Left colon (tissue), 2 donors: ENCODE measurements around the gene GNB3. TPM values are rescaled to one million over a fixed set of nuclear protein-coding genes. Genes with fewer than 3 reads are reported as not detected.
"Not testable (repeated sequence)": the region's sequence is repeated elsewhere in the genome, so short reads cannot be mapped to it uniquely, and the experiment has no call there.

ENCODE experiments used
- ATAC-seq: fragments of 200-7000 bp; cut with Tn5 transposase; one replicate; pipeline ENCODE4 v1.9.1; 2020; ENCODE audit warnings: mild to moderate bottlenecking, moderate library complexity
- DNase-seq, 2 donors: peaks; one replicate each; pipeline ENCODE4 v3.0.0-alpha.2; 2020
- intact Hi-C, 2 donors: fragments of 100-400 bp; cut with DNase I in 1 of 2; cut with micrococcal nuclease in 1 of 2; formaldehyde crosslinking; loops; one replicate each; pipeline versions ENCODE4 v1.11.2 to v1.14.0; 2022; cut with DNase I, micrococcal nuclease
- total RNA-seq, 2 donors: library from RNA; stranded (reverse); fragmentation: NEBNext Ultra II Directional; extraction: Animal tissue kit (Norgen Biotek cat#: 25700); gene quantifications; one replicate each; pipeline ENCODE4 v1.2.1, GENCODE V29; 2021
- donor health status: DM: no; HTN: no; CAD: no.
- donor health status: DM: yes; HTN: yes; CAD: no.

Gene GNB3
- total RNA-seq, 2 donors from 2014 or later, result 1.1 to 1.5 TPM

DNA sequence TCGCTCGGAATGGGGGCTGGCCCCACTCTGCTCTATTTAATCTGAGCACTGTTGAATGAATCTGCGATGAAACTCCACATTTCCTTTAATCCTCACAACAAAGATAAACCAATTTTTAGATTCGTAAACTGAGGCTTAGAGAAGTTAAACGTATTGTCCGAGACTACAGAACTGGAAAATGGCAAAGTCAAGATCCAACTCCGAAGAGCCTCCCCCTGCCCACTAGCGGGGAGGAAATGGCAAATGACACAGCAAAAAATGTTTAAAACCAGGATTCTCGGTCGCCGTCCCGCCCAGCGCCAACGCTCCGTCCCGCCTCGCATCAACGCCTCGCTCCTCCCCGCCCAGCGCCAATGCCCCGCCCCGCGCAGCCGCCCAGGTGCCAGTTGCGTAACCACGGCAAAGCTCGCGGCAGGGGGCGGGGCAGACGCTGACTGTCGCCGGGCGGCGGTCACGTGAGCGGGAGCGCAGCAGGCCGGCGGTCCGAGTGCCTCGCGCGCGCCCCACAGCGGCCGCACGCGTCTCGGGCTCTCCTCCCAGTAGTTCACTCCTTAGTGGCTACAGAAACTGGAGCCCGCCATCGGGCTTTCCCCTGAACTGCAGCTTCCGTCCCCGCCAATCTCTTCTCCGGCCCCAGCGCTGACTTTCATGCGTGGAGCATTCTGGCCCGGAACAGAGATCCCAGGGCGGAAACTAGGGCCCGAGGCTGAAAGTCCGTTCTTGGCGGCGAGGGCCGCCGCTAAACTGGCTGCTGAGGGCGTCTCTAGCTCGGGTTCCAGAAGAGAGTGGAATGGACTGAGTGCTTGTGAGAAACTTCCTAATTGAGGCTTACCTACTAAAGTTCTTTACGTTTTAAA lies 50.3 kb downstream of the GNB3 start:
- DNase-seq, result peak; percentile 96 to 100
- ATAC-seq, result peak; percentile 93
- intact Hi-C loops, result no loop called here

- intact Hi-C loops, result no loop called here
- ATAC-seq (peak; percentile 5), DNase-seq (no peak)
Measured at GRCh38 chr12:6891646-6892001, 50.9 kb downstream of the GNB3 start.

GRCh38 chr12:6892683-6893082 lies 52.0 kb downstream of the GNB3 start:
- DNase-seq, intact Hi-C loops, ATAC-seq: not testable (repeated sequence)

DNA sequence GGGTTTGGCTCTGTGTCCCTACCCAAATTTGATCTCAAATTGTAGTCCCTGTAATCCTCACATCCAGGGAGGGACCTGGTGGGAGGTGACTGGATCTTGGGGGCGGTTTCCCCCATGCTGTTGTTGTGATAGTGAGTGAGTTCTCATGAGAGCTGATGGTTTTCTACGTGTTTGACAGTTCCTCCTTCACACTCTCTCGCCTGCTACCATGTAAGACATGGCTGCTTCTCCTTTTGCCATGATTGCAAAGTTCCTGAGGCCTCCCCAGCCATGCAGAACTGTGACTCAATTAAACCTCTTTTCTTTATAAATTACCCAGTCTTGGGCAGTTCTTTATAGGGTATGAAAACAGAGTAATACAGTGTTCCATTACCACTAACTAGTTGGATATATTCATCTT lies 53.6 kb downstream of the GNB3 start:
- intact Hi-C loops, result no loop called here
- no peak for ATAC-seq
- no peak for DNase-seq

Other genes starting within 250 kb of the GNB3 start
- 100 to 1,000 TPM; 142 to 157 TPM for gene CHD4, start 233.5 kb upstream of the GNB3 start, total RNA-seq
- gene LPAR5, start 205.0 kb upstream of the GNB3 start, total RNA-seq, result 10 to 100 TPM; 25.6 to 26.7 TPM
- 1 to 10 TPM; 2.9 to 3.4 TPM for gene ACRBP, start 193.5 kb upstream of the GNB3 start, total RNA-seq
- 10 to 100 TPM; 23.6 to 38.9 TPM for gene ING4, start 177.8 kb upstream of the GNB3 start, total RNA-seq
- gene ZNF384, start 151.6 kb upstream of the GNB3 start, total RNA-seq, result 10 to 100 TPM; 47.8 to 51.4 TPM
- gene PIANP, start 140.1 kb upstream of the GNB3 start, total RNA-seq, result under 1 TPM; 0.52 to 0.67 TPM
- gene COPS7A, start 116.9 kb upstream of the GNB3 start, total RNA-seq, result 10 to 100 TPM; 37.2 to 40.8 TPM
- 100 to 1,000 TPM; 167 to 180 TPM for gene MLF2, start 87.8 kb upstream of the GNB3 start, total RNA-seq
- gene PTMS, start 74.6 kb upstream of the GNB3 start, total RNA-seq, result 100 to 1,000 TPM in 1 of 2 donors, 10 to 100 TPM in 1; 89.6 to 123 TPM
- 1 to 10 TPM in 1 of 2 donors, under 1 TPM in 1; 0.89 to 1.6 TPM for gene LAG3, start 68.4 kb upstream of the GNB3 start, total RNA-seq
- 10 to 100 TPM in 1 of 2 donors, 1 to 10 TPM in 1; 4.3 to 18.1 TPM for gene CD4, start 51.4 kb upstream of the GNB3 start, total RNA-seq
- 1 to 10 TPM; 1.3 to 4.3 TPM for gene GPR162, start 19.1 kb upstream of the GNB3 start, total RNA-seq
- gene P3H3, start 12.5 kb upstream of the GNB3 start, total RNA-seq, result 1 to 10 TPM; 4.3 to 6.3 TPM
- 10 to 100 TPM in 1 of 2 donors, 1 to 10 TPM in 1; 4.4 to 10.5 TPM for gene CDCA3, start 10.4 kb downstream of the GNB3 start, total RNA-seq
- 10 to 100 TPM; 68.5 to 81.4 TPM for gene USP5, start 11.2 kb downstream of the GNB3 start, total RNA-seq
- gene TPI1, start 26.6 kb downstream of the GNB3 start, total RNA-seq, result 100 to 1,000 TPM; 702 to 720 TPM
- gene SPSB2, start 32.4 kb downstream of the GNB3 start, total RNA-seq, result 10 to 100 TPM; 11.7 to 11.8 TPM
- gene LRRC23, start 63.9 kb downstream of the GNB3 start, total RNA-seq, result 1 to 10 TPM; 2.9 to 4.3 TPM
- gene ENO2, start 73.7 kb downstream of the GNB3 start, total RNA-seq, result 10 to 100 TPM in 1 of 2 donors, 1 to 10 TPM in 1; 3.1 to 10.9 TPM
- gene ATN1, start 87.0 kb downstream of the GNB3 start, total RNA-seq, result 10 to 100 TPM; 64.6 to 78.9 TPM
- not detected for gene RNU7-1, start 102.9 kb downstream of the GNB3 start, total RNA-seq
- 100 to 1,000 TPM; 151 to 168 TPM for gene C12orf57, start 103.1 kb downstream of the GNB3 start, total RNA-seq
- 10 to 100 TPM; 40.0 to 43.9 TPM for gene PTPN6, start 110.4 kb downstream of the GNB3 start, total RNA-seq
- gene PHB2, start 129.7 kb downstream of the GNB3 start, total RNA-seq, result 100 to 1,000 TPM; 202 to 249 TPM
- gene EMG1, start 130.0 kb downstream of the GNB3 start, total RNA-seq, result 10 to 100 TPM; 31.6 to 34.1 TPM
- gene LPCAT3, start 177.6 kb downstream of the GNB3 start, total RNA-seq, result 10 to 100 TPM; 87.1 to 87.9 TPM
- 100 to 1,000 TPM in 1 of 2 donors, 10 to 100 TPM in 1; 54.9 to 109 TPM for gene C1S, start 219.8 kb downstream of the GNB3 start, total RNA-seq